Osteocyte (in vitro differentiated cells): ENCODE results near the gene IGSF21. TPM values are rescaled to one million over a fixed set of nuclear protein-coding genes. Genes with fewer than 3 reads are reported as not detected.

Experiments used
- DNase-seq: peaks from one replicate; pipeline ENCODE4 v3.0.0; 2021; ENCODE audit warnings: mixed read lengths; ENCODE audit not compliant: unreplicated experiment; ENCODE audit errors: extremely low spot score
- H3K27ac Mint-ChIP-seq: one replicate; pipeline ENCODE4 v1.8.0; 2021; ENCODE audit warnings: mild to moderate bottlenecking, mixed read lengths; ENCODE audit not compliant: unreplicated experiment
- H3K27me3 Mint-ChIP-seq: one replicate; pipeline ENCODE4 v1.8.0; 2021; ENCODE audit warnings: mixed read lengths; ENCODE audit not compliant: unreplicated experiment
- H3K36me3 Mint-ChIP-seq: one replicate; pipeline ENCODE4 v1.8.0; 2021; ENCODE audit warnings: mixed read lengths; ENCODE audit not compliant: unreplicated experiment
- H3K4me1 Mint-ChIP-seq: one replicate; pipeline ENCODE4 v1.8.0; 2021; ENCODE audit warnings: mixed read lengths; ENCODE audit not compliant: unreplicated experiment
- H3K4me3 Mint-ChIP-seq: one replicate; pipeline ENCODE4 v1.8.0; 2021; ENCODE audit warnings: mild to moderate bottlenecking, moderate library complexity, mixed read lengths; ENCODE audit not compliant: unreplicated experiment
- H3K9me3 Mint-ChIP-seq: one replicate; pipeline ENCODE4 v1.8.0; 2021; ENCODE audit warnings: mixed read lengths; ENCODE audit not compliant: unreplicated experiment
- CTCF ChIP-seq: fragments of 200-600 bp; sonication (generic); IDR thresholded peaks from 2 replicates; pipeline ENCODE4 v1.5.0; 2021; ENCODE audit warnings: antibody characterized with exemption, mild to moderate bottlenecking, moderate library complexity
- total RNA-seq: library from RNA; stranded (reverse); gene quantifications from 2 replicates; pipeline ENCODE4 v1.2.1, GENCODE V29; 2021

IGSF21 gene
- total RNA-seq, 1 donor from 2014 or later, result not detected

DNA sequence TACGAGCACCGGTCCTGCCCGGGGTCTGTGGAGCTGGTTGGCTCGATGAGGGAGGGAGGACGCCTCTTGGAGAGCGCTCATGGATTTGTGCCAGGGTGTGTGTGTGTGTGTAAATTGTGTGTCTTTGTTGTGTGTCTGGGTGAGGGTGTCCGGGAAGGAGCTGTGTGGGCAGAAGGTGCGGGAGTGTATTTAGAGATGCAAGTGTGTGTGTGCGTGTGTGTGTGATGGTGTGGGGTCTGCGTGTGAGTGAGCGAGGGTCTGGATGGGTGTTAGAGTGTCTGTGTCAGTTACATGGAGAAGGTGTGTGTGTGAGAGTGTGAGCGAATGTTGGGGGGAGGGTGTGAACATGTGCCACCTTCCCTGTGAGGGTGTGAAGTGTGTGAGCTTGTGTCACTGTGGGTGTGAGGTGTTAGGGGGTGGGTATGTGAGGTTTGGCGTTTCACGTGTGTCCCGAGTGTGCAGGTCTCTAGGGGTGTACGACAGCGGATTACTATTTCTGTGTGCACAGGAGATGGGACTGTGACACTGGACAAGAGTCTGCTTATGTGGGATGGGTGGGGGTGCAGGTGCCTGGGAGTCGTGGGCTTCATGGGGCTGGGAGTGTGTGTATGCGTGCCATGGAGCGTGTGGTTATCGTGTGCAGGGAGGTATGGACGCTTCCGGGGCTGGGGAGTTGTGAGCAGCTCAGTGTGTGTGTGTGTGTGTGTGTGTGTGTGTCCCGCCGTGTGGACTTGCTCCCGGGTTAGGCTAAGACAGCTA, 880 bp downstream of the IGSF21 start:
- Mint-ChIP-seq H3K36me3 (no peaks in the 10 kb centered on the region), H3K4me1 (peaks cover 8% of the 10 kb centered on the region), H3K27me3 (peaks cover 65% of the 10 kb centered on the region), H3K4me3 (no peak overlapping the region), H3K27ac (no peak overlapping the region), H3K9me3 (no peaks in the 10 kb centered on the region)
- DNase-seq, result no peak
- no peak for TF ChIP-seq CTCF

- Mint-ChIP-seq H3K9me3 (no peaks in the 10 kb centered on the region), H3K4me3 (no peak overlapping the region), H3K4me1 (peaks cover 8% of the 10 kb centered on the region), H3K27me3 (peaks cover 65% of the 10 kb centered on the region), H3K27ac (no peak overlapping the region), H3K36me3 (no peaks in the 10 kb centered on the region)
- TF ChIP-seq CTCF, result no peak
- no peak for DNase-seq
Measured at GRCh38 chr1:18109058-18109755, 1.6 kb downstream of the IGSF21 start.

DNA sequence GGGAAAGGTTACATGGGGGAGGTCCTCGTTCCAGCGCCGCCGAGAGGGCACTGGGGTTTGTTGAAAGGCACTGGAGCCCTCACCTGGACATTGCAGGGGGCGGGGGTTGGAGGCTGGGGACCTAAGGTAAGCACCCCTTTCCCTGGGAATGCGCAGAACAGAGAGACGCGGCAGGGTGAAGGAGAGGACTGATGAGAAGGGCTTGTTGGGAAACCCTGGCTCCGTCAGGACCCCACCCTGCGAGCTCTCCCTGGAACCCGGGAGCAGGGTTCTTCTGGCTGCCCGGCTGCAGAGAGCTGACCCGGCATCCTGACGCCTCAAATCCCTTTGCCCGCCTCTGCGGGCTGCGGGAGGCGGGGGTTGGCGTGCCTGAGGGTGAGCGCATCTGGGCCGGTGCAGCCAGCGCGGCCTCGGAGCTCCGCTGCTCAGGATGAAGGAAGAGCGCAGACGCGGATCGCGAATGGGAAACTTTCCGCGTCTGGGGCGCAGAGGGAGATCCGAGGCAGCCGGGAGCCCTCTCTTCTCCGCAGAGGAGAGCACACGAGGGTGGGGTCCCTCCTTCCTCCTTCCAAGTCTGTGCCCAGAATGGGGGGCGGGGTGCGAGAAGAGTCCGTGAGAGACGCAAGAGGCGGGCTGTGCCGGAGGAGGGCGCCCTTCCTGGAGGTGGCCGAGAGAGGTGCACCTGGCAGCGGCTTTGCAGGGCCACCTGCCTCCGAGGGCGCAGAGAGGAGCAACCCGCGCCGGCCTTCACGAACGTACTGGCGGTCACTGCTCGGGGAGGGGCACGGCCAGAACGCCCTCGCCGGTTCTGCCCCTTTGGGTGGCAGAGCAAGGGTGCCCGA, 2.4 kb downstream of the IGSF21 start:
- Mint-ChIP-seq H3K4me3 (no peak overlapping the region), H3K36me3 (no peaks in the 10 kb centered on the region), H3K27ac (no peak overlapping the region), H3K9me3 (no peaks in the 10 kb centered on the region), H3K4me1 (peaks cover 8% of the 10 kb centered on the region), H3K27me3 (peaks cover 65% of the 10 kb centered on the region)
- TF ChIP-seq CTCF, result peak; percentile 22
- no peak for DNase-seq

DNA sequence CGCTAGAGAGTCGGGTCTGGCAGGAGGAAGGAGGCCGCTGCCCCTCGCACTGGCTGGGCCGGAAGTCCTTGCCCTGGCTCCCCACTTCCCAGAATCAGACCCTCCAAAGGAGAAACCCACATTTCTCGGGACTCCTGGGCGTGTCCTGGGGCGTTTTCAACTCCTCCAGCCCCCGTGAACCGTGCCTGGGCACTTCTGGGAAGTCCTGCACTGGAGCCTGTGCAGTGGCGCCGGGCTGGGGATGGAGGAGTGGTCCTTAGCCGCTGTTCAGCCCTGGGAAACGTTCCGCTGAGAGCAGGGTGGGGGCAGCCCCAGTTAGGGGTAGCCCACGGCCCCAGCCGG, 3.0 kb downstream of the IGSF21 start:
- DNase-seq, result no peak
- peaks cover 8% of the 10 kb centered on the region for H3K4me1 Mint-ChIP-seq
- H3K9me3 Mint-ChIP-seq, result no peaks in the 10 kb centered on the region
- H3K4me3 Mint-ChIP-seq, result no peak overlapping the region
- H3K27me3 Mint-ChIP-seq, result peaks cover 64% of the 10 kb centered on the region
- no peaks in the 10 kb centered on the region for H3K36me3 Mint-ChIP-seq
- H3K27ac Mint-ChIP-seq, result no peak overlapping the region
- TF ChIP-seq CTCF, result no peak

GRCh38 chr1:18110968-18111367, 3.4 kb downstream of the IGSF21 start:
- no peaks in the 10 kb centered on the region for H3K36me3 Mint-ChIP-seq
- H3K9me3 Mint-ChIP-seq, result no peaks in the 10 kb centered on the region
- H3K4me3 Mint-ChIP-seq, result no peak overlapping the region
- H3K27ac Mint-ChIP-seq, result no peak overlapping the region
- H3K4me1 Mint-ChIP-seq, result peaks cover 8% of the 10 kb centered on the region
- H3K27me3 Mint-ChIP-seq, result peaks cover 60% of the 10 kb centered on the region
- no peak for DNase-seq
- no peak for TF ChIP-seq CTCF
